ELR (cell line): ENCODE data around the gene DDX43.
A peak's percentile ranks its signal among the peaks of the same experiment; 100 is the strongest.
"Not testable (repeated sequence)": the region's sequence is repeated elsewhere in the genome, so short reads cannot be mapped to it uniquely, and the experiment has no call there.

Experiments used
- DNase-seq: peaks from one replicate; pipeline ENCODE4 v3.0.0-alpha.2; 2015; ENCODE audit warnings: low read depth

Gene DDX43

GRCh38 chr6:73394577-73395354 lies at the start of gene DDX43:
TSS of gene DDX43 (plus strand) at chr6:73394828. CDS start at chr6:73394906, 78 bp downstream.
- DNase-seq, result no peak

DNA sequence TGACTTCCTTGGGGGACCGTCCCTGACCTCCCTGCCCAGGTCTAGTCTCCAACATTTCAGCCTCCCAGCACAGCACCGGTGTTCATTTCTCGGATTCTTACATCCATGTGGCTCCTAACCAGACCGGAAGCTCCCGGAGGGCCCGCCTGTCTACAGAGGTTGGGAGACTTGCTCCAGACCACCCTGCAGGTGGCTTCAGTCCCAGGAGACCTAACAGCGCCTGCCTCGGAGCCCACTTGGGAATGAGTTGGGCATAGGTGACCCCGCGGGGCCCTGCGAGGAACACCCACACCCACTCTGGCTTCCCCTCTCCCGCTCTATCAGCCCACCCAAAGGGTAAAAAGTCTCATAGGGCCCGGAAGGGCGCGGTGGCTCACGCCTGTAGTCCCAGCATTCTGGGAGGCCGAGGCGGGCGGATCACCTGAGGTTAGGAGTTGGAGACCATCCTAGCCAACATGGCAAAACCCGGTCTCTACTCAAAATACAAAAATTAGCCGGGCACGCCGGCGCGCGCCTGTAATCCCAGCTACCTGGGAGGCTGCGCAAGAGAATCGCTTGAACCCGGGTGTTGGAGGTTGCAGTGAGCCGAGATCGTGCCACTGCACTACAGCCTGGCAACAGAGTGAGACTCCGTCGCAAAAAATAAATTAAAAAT lies 46.0 kb upstream of the DDX43 start:
- no peak for DNase-seq

- DNase-seq, result no peak
These were observed 45.3 kb upstream of the DDX43 start for GRCh38 chr6:73349311-73349710.

- DNase-seq, result no peak
These were observed 40.7 kb upstream of the DDX43 start, which contains the start of gene DPPA5 for GRCh38 chr6:73353636-73354593. TSS of gene DPPA5 (minus strand) at chr6:73354276. CDS start at chr6:73354225, 51 bp downstream.

DNA sequence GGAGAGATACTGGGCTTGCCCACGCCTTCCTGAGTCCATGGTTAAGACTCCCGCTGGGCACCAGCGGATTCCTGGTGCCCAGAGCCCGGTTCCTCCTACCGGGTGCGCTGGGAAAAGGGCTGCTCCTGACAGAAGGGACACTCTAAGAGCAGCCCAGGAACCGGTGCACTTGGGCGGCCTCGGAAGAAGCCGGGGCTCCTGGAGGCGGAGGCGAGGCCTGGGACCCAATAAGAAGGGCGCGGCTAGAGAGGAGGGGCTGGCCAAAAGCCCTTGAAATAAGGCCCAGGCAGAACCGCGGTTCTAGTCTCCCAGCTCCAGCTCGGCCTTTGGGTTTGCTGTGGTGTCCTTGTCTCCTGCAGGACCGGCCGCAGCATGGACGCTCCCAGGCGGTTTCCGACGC lies 32.3 kb upstream of the DDX43 start, which contains the start of gene KHDC3L:
TSS of gene KHDC3L (plus strand) at position 301 of the 400 bp plus-strand sequence. CDS start at position 373, 72 bp downstream.
- DNase-seq, result no peak

DNA sequence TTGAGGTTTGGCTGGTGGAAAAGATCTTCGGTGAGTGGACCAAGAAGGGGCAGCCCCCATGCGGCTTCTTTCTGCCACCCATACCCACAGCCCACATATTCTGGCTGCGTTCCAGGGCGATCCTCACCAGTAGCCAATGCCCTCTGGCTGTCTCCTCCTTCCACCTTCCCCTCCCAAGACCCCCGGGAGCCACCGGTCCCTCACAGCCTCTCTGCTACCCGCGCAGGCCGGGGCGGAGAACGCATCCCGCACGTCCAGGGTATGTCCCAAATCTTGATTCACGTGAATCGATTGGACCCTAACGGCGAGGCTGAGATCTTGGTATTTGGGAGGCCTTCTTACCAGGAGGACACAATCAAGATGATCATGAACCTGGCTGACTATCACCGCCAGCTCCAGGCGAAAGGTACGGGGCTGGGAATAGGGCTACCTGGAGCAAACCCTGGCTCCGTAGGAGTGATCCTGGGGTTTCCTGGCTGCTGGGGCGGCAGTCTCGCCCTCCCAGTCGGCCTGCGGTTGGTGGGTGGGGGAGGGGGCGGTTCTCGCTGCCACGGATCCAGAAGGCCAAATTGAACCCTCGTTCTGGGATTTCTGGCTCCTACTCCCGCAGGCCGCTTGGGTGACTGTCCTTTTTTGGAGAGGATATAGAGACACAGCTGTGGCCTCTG lies 31.6 kb upstream of the DDX43 start:
- no peak for DNase-seq

DNA sequence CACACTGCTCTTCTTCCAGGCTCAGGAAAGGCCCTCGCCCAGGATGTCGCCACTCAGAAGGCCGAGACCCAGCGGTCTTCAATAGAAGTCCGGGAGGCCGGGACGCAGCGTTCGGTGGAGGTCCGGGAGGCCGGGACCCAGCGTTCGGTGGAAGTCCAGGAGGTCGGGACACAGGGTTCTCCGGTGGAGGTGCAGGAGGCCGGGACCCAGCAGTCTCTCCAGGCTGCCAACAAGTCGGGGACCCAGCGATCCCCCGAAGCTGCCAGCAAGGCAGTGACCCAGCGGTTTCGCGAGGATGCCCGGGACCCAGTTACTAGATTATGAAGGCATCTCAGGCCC lies 31.1 kb upstream of the DDX43 start:
- no peak for DNase-seq

GRCh38 chr6:73364121-73364520 lies 30.5 kb upstream of the DDX43 start:
- no peak for DNase-seq

GRCh38 chr6:73364549-73364948 lies 30.1 kb upstream of the DDX43 start:
- DNase-seq, result no peak

DNA sequence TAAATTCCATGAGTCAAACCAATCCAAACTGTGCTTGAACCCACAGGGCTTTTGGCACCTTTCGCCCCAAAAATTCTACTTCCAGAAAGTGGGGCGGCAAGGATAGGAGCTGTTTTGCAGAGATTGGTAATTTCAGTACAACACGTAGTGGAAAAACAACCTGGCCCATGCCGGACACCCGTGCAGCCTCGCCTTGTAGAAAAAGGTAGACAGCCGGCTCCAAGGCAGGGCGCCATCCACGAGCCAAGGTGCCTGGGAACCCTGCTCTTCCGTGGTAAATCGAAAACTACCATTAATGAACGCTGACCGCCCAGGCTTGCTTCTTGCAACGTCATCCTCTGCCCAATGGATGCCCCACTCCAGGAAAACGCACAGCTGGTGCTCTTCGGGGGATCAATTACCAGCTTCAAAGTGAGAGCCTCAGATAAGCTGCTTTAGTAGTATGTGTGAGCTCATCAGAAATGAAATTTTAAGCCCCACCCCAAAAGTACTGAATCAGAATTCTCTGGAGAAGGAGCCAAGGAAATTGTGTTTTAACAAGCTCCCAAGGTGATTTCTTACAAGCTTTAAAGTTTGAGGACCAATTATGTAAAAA lies 26.8 kb upstream of the DDX43 start:
- no peak for DNase-seq

- no peak for DNase-seq
These were observed 26.0 kb upstream of the DDX43 start for GRCh38 chr6:73368675-73369074.

GRCh38 chr6:73369157-73369556 lies 25.5 kb upstream of the DDX43 start:
- DNase-seq, result no peak

DNA sequence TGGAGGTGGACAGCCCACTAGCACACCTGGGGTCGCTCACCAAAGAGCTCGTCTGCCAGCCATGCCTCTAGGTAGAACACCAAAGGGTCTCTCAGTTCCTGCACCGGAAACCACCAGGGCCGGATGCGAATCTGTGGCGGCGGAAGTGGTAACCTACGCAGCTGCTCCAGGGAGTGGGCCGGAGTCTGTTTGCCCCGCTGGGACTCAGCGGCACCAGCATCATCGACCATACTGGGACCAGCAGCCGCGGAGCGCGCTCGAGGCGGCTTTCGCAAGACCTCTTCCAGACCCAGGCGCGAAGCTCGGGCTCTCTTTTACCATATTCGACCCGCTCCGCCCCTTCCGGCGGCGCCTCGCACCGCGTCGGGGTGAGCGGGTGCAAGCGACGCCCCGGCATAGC lies 25.1 kb upstream of the DDX43 start, which contains the start of gene OOEP:
TSS of gene OOEP (minus strand) at position 335 of the 400 bp plus-strand sequence. CDS start at position 230, 105 bp downstream.
- no peak for DNase-seq

DNA sequence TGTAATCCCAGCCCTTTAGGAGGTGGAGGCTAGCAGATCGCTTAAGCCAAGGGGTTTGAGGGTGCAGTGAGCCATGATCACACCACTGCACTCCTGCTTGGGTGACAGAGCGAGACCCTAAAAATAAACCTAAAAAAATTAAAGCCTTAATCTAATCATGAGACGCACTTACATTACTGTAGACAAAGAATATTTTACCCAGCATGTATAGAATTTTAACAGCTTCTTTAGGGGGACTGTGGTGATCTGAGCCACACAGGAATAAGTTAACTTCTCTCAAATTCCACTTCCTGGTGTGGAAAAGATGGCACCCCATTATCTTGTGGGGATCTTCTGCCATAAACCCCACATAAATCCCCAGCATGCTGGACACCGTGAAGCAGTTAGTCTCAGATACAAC lies 22.6 kb upstream of the DDX43 start:
- DNase-seq, result no peak

GRCh38 chr6:73372516-73372915 lies 22.1 kb upstream of the DDX43 start:
- DNase-seq, result no peak

- no peak for DNase-seq
These were observed 19.4 kb upstream of the DDX43 start for GRCh38 chr6:73375216-73375615.

DNA sequence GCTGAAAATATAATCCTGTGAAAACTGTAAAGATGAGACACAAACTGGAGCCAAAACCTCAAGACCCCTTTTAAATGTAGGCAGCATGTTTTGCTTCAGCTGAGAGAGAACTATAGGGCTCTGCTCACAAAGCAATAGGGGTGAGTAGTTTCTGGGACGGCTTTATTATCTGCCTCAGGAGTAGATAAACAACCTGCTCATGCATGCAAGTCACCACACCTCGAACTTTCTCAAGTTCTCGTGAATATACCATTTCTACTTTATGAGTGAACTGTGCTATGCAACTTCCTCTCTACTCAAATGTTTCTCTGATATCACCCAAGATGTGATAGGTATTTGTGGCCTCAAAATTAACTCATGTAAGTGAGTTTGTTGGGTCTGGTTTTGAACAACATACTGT lies 17.4 kb upstream of the DDX43 start:
- no peak for DNase-seq

- not testable (repeated sequence) for DNase-seq
These were observed 13.1 kb upstream of the DDX43 start for GRCh38 chr6:73381531-73381930.

GRCh38 chr6:73382462-73383113 lies 12.0 kb upstream of the DDX43 start:
- peak; percentile 61 for DNase-seq

GRCh38 chr6:73388433-73388799 lies 6.2 kb upstream of the DDX43 start:
- no peak for DNase-seq
